Measurements from ENCODE around the gene KCNMB1.
A peak's percentile ranks its signal among the peaks of the same experiment; 100 is the strongest.

- TF ChIP-seq CTCF (IDR thresholded peaks at IDR 0.05) (peak; percentile 97 to 99 (median 98)), POLR2A (IDR thresholded peaks at IDR 0.05) (no peak)
These were observed 45.9 kb upstream of the KCNMB1 start for GRCh38 chr5:170434966-170435605.
